ENCODE measurements around the gene KLHDC10.
"Not testable (repeated sequence)": the region's sequence is repeated elsewhere in the genome, so short reads cannot be mapped to it uniquely, and the experiment has no call there.

The KLHDC10 gene

DNA sequence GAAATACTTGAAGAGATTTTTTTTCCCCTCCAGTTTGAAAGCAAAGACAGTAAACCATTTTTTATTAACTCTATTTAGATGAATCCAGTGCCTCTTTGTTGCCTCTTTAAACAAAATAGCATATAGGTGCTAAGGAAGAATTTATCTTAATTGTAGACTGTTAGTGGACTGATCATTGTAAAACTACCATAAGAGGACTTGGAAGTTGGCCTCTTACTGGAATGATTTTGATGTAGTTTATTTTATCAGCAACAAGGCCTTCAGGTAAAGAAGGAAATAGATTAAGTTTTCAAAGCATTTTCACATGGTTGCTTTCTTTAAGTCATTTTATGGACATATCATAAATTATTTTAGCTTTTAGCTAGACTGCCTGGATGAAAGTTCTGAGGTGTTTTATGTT is 53.2 kb downstream of the KLHDC10 start:
- DNase-seq: no peak

DNA sequence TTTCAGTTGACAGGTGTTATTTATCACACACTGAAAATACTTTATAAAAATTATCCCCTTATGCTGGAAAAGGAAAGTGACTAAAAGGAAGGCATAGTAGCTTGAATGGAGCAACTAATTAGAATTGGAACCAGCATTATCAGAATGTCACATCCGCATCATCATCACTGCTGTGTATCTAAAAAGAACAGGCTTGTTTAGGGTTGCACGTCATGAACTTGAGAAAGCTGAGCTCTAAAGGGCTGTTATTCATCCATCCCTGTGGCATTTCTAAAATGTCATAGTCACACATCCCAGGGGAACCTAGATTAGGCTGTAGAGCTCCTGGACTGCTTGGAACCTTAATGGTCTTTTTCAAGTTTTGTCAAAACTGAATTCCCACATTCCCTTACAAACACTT is 54.4 kb downstream of the KLHDC10 start:
- no peak for DNase-seq

DNA sequence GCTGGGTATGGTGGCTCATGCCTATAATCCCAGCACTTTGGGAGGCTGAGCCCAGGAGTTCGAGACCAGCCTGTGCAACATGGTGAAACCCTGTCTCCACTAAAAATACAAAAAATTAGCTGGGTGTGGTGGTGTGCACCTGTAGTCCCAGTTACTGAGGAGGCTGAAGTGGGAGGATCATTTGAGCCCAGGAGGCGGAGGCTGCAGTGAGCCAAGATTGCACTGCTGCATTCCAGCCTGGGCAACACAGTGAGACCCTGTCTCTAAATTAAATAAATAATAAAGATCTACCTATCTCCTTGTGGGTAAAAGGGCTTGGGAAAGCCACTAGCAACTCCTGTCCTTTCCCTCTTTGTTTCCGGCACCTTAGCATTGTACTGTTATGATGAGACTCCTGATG is 56.5 kb downstream of the KLHDC10 start:
- DNase-seq: not testable (repeated sequence)

- DNase-seq: no peak
Measured at GRCh38 chr7:130127404-130127803, 57.1 kb downstream of the KLHDC10 start.

DNA sequence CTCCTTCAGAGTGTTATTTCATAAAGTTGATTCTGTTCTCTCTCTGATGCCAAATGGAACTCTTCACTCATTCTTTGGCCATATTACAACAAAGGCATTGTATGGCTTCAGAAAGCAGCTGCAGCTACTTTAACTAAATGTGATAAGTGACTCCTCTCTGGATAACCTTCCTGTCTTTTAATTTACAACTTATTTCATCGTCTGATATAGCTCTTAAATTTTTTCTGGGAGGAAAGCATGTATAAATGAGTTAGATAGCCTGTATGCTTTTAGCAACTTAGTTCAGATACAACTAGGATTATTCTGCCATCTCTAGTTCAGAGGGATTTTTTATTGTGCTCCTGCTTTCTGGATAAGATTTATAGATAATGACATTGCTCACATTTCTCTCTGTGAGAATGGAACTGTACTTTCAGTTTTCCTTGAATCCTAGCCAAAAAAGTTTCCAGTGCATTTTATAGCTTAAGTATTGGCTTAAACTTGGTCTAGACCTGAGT is 57.5 kb downstream of the KLHDC10 start:
- DNase-seq: no peak

- no peak for DNase-seq
Measured at GRCh38 chr7:130129011-130129411, 58.7 kb downstream of the KLHDC10 start.

DNA sequence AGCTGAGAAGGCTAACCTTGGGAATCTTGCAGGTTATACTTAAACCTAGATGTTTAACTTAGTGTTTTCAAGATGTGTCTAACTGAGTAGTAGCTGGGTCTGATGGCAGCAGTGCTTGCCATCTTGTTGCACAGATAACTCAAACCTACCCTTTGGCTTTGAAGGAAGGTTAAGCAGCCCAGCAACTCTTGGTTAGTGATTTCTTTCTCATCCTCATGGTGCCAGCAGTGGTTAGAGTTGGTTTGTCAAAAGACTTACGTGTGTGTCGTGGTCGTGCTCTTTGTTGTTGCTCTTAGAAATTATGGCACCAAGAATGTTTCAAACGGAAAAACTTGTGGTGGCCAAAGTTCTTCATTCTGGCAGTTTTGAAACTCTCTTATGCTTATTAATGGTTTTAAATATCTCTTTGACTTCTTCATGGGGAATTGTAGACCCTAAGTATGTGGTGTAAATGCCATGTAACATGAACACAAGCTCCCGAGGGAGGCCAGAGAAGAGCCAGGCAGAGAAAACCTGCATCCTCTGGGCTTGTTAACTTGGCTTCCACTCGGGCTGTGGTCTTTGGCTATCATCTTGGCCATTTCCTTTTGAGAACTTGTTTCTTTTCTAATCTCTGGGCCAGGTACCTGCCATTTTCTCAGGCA is 61.0 kb downstream of the KLHDC10 start:
- DNase-seq: no peak

DNA sequence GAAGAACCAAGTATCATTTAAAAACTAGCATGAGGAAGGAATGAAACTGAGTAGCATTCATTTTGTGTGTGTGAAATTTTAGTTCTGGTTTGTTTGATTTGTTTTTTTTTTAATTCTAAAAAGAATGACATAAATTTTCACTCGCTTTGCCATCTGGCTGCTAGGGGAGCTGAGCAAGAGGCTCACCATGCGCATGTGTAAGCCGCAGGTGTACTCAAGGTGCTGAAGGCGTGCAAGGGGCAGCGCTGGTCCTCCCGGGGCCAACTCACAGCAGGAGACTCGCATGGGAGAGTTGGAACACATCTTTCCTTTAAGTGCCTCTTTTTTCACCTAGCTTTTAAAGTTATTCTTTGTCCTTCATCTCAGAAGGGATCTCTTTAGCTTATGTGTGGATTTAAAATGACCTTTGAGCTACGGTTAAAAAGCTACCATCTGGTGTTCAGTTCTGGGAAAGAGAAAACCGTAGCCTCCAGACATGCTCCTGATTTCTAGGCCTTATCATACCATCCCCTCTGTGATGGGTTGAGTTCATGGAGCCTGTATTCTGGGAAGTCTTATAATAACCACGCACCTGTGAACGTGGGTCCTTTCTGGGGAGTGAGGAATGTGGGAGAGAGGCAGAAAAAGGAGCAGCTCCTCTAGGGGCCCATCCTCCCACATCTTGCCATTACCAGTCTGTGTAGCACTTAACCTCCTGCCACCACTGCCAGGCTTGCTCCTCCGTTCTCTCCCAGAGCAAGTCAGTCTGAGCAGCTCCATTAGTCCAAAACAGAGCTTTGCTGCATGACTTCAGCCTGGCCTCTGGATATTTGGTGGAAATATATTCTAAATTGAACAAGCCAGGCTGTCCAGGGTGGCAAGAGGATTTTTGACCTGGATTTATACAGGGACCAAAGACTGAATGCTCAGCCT is 61.9 kb downstream of the KLHDC10 start:
- no peak for DNase-seq

- no peak for DNase-seq
Measured at GRCh38 chr7:130133029-130133782, 62.9 kb downstream of the KLHDC10 start.

GRCh38 chr7:130134106-130134636 is 63.8 kb downstream of the KLHDC10 start:
- DNase-seq: no peak

- no peak for DNase-seq
Measured at GRCh38 chr7:130134726-130135125, 64.4 kb downstream of the KLHDC10 start.

DNA sequence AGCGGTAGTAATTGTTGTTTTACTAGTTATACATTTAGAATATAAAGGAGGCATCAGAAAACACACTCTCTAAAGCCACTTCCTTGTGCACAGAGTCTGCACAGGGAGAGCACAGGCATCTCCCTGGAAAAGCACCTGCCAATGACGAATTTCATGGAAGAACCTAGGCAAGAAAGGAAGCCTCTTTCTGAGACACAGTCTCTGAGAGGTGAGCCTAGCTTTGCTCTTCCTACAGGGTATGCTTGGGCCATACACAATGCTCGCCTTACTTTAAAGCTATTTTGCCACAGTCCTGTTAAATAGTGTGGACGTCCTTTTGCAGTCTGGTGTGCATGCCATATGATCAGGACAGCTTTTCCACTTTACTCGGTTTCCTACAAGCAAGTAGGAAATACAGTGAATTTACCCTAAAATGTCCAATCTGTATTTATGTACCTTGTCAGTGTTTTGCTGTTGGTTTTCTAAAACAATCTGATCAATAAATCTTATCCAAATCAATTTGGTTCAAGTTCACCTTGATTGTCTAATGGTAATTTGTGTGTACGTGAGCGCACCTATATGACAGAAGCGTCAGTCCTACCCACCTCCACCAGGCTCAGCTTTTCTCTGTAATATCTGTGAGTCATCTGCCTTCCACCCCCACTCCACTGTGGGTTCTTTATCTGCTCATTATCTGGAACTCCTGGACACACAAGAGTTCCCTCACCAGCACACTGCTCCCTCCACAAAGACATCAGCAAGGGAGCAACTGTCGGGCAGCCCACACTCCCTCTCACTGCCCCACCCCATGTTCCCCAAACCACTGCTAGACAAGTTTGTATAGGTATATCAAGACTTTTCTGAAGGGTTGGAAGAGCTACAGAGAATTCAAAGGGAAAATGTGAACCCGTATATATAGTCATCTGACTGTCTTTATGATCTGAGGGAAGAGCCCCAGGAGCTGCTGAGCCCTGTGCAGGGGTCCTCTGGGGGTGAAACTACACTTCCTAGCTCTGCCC is 65.2 kb downstream of the KLHDC10 start:
- no peak for DNase-seq

GRCh38 chr7:130136579-130137167 is 66.3 kb downstream of the KLHDC10 start:
- no peak for DNase-seq

GRCh38 chr7:130137207-130137606 is 66.9 kb downstream of the KLHDC10 start:
- DNase-seq: no peak

DNA sequence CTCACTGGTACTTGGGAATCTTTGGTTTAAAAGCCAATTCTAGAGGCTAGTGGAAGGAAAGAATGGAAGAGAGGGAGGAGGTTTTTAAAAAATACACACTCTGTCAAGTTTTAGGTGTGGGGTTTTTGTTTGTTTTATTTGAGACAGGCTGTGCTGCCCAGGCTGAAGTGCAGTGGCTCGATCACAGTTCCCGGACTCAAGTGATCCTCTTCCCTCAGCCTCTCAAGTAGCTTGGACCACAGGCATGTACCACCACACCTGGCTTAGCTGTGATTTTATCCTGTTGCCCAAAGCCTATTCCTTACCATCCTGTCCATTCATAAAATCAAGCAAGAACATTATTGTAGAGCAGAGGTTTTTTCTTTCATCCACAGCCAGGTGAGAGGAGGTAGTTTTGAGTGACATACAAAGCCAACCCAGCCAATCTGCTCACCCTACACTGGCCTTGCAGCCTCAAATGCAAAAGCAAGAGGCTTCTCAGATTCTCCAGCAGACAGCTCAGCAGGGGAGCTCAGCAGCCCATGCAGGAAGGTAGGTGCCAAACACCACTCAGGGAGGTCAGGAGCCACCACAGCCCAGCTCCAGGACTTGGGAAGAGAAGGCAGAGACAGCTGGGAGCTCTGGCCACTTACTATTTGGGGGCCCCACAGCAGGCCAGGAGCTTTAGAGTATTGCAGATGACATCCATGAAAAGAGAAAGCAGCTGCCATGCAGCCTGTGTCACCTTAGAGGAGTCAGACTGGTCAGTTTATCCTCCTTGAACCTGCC is 69.0 kb downstream of the KLHDC10 start:
- no peak for DNase-seq

DNA sequence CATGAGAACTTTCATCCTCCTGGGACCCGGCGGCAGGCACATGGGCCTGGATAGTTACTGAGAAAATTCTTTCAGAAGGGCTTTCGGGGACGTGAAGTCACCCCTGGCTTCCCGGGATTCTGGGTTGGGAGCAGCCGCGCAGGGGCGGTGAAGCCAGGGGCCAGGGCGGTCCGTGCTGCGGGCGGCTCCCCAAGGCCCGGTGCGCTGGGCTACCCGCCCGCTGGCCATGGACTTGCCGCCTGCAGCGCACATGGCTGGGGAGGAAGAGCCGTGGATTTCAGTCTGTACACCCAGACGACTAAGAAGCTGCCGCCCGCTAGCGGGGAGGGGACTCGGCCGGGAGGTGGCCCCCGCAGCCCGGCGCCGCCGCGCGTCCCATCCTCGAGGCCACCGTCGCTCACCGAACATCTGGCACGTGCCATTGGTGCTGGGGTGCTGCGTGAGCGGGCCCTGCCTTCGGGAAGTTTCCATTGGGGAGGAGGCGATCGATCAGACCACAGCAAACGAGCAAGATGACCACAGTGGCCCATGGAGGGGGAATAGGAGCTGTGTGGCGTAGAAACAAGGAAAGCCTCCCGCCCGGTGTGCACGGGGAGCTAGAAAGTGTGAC is 70.3 kb downstream of the KLHDC10 start:
- DNase-seq: no peak

DNA sequence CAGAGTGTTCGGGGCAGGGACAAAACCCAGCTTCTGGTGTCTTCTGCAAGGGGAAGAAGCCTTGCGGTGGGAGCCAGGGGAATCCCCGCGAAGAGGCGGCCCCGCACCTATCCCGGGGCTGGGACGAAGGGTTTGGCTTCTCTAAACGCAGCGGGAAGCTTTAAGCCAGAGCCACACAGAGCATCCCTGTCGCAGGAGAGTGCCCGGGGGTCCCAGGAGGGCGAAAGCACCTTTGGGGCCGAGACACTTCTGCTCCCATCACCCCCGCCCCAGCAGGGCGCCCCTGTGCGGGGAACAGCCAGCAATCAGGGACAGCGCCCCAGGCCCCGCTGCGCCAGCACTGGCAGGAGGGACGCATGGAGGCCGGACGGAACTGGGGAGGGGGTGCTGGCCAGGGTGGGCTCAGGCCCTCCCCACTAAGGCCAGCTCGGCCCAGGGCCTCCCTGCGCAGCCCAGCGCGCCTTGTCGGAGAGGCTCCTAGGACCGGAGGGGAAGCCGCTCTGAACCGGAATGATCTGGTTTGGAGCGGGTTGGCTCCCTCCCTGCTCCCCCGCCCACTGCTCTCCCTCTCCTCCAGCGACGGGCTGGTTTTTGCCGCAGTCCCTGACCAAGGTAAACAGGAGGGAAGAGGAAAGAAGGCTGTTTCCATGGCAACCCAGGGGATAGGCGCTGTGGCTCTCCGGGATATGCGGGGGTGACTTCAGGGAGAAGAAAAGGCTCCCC is 71.0 kb downstream of the KLHDC10 start:
- DNase-seq: peak; percentile 15 to 25

- no peak for DNase-seq
Measured at GRCh38 chr7:130141884-130142653, 71.7 kb downstream of the KLHDC10 start.

Measured in inflammatory macrophage treated with lipopolysaccharide for 1 hour (primary cell).